LNCAP (cell line): ENCODE data around the gene ARHGEF11.

Experiments
- CTCF ChIP-seq: fragments of 450-650 bp; IDR thresholded peaks from 2 replicates; pipeline ENCODE4 v1.5.1; 2017; ENCODE audit warnings: mild to moderate bottlenecking

Gene ARHGEF11

GRCh38 chr1:156942576-156942975 lies 103.0 kb downstream of the ARHGEF11 start:
- no peak for TF ChIP-seq CTCF

- no peak for TF ChIP-seq CTCF
Measured at GRCh38 chr1:156942176-156942575, 103.4 kb downstream of the ARHGEF11 start.

- TF ChIP-seq CTCF, result no peak
Measured at GRCh38 chr1:156941675-156942074, 103.9 kb downstream of the ARHGEF11 start.

- no peak for TF ChIP-seq CTCF
Measured at GRCh38 chr1:156939786-156940334, 105.7 kb downstream of the ARHGEF11 start.

- no peak for TF ChIP-seq CTCF
Measured at GRCh38 chr1:156938813-156939212, 106.7 kb downstream of the ARHGEF11 start.

- no peak for TF ChIP-seq CTCF
Measured at GRCh38 chr1:156937883-156938282, 107.7 kb downstream of the ARHGEF11 start.

- TF ChIP-seq CTCF, result no peak
Measured at GRCh38 chr1:156936721-156937220, 108.8 kb downstream of the ARHGEF11 start.

- no peak for TF ChIP-seq CTCF
Measured at GRCh38 chr1:156936191-156936590, 109.4 kb downstream of the ARHGEF11 start.
